IPS DF 6.9 (cell line): Measurements from ENCODE around the gene VSIR.

Experiments used
- DNase-seq: peaks from one replicate; pipeline ENCODE4 v3.0.0-alpha.2; 2013; ENCODE audit warnings: low read depth, low spot score
- H3K27ac ChIP-seq: one replicate; pipeline ENCODE4 v1.5.1; 2013; ENCODE audit warnings: low read length, control low read depth
- H3K27me3 ChIP-seq: 2 replicates; pipeline ENCODE4 v1.6.1; 2013; ENCODE audit warnings: mild to moderate bottlenecking, low read length; ENCODE audit not compliant: control insufficient read depth, insufficient read depth
- H3K36me3 ChIP-seq: 2 replicates; pipeline ENCODE4 v1.6.1; 2013; ENCODE audit warnings: low read length; ENCODE audit not compliant: control insufficient read depth, insufficient read depth
- H3K4me1 ChIP-seq: 2 replicates; pipeline ENCODE4 v1.6.1; 2013; ENCODE audit warnings: low read length; ENCODE audit not compliant: control insufficient read depth, insufficient read depth
- H3K4me3 ChIP-seq: 2 replicates; pipeline ENCODE4 v1.5.1; 2013; ENCODE audit warnings: mild to moderate bottlenecking, low read length
- H3K9me3 ChIP-seq: 2 replicates; pipeline ENCODE4 v1.6.1; 2013; ENCODE audit warnings: low read length, inconsistent platforms; ENCODE audit not compliant: control insufficient read depth, insufficient read depth
- WGBS: extraction: QIAGEN DNeasy Blood & Tissue Kit; methylation state at CpG from one replicate; pipeline ENCODE4 v1.1.7; 2013; ENCODE audit warnings: mixed read lengths, missing lambda C conversion rate; ENCODE audit not compliant: insufficient read length, insufficient coverage; 5-methylcytosine and 5-hydroxymethylcytosine counted together

The VSIR gene

GRCh38 chr10:71797533-71798307 lies 24.4 kb upstream of the VSIR start:
- Histone ChIP-seq H3K4me3 (no peak overlapping the region), H3K27me3 (no peaks in the 10 kb centered on the region), H3K9me3 (no peaks in the 10 kb centered on the region), H3K36me3 (no peaks in the 10 kb centered on the region), H3K27ac (no peak overlapping the region), H3K4me1 (no peaks in the 10 kb centered on the region)
- no peak for DNase-seq
- WGBS = no CpG with 5 or more reads among the region's 10 CpGs

GRCh38 chr10:71796749-71797405 lies 23.6 kb upstream of the VSIR start:
- no peaks in the 10 kb centered on the region for H3K9me3 ChIP-seq
- H3K27ac ChIP-seq = no peak overlapping the region
- H3K27me3 ChIP-seq = no peaks in the 10 kb centered on the region
- no peak for DNase-seq
- H3K4me3 ChIP-seq = no peak overlapping the region
- WGBS = no CpG with 5 or more reads among the region's 7 CpGs
- no peaks in the 10 kb centered on the region for H3K4me1 ChIP-seq
- H3K36me3 ChIP-seq = no peaks in the 10 kb centered on the region

GRCh38 chr10:71795248-71795647 lies 21.9 kb upstream of the VSIR start:
- WGBS = no CpG with 5 or more reads among the region's 2 CpGs
- no peak for DNase-seq
- no peaks in the 10 kb centered on the region for H3K36me3 ChIP-seq

GRCh38 chr10:71790749-71791440 lies 17.6 kb upstream of the VSIR start:
- no peak overlapping the region for H3K4me3 ChIP-seq
- no peaks in the 10 kb centered on the region for H3K36me3 ChIP-seq
- no CpG with 5 or more reads among the region's 17 CpGs for WGBS
- H3K4me1 ChIP-seq = no peaks in the 10 kb centered on the region
- no peaks in the 10 kb centered on the region for H3K9me3 ChIP-seq
- no peaks in the 10 kb centered on the region for H3K27me3 ChIP-seq
- no peak for DNase-seq
- H3K27ac ChIP-seq = no peak overlapping the region

More at GRCh38 chr10:71795248-71795647, 21.9 kb upstream of the VSIR start:
- no peaks in the 10 kb centered on the region for H3K4me1 ChIP-seq
- H3K9me3 ChIP-seq = no peaks in the 10 kb centered on the region
- H3K27ac ChIP-seq = no peak overlapping the region
- H3K27me3 ChIP-seq = no peaks in the 10 kb centered on the region
- H3K4me3 ChIP-seq = no peak overlapping the region

GRCh38 chr10:71789871-71790270 lies 16.6 kb upstream of the VSIR start:
- Histone ChIP-seq H3K27ac (no peak overlapping the region), H3K4me3 (no peak overlapping the region), H3K4me1 (no peaks in the 10 kb centered on the region), H3K27me3 (no peaks in the 10 kb centered on the region), H3K36me3 (no peaks in the 10 kb centered on the region), H3K9me3 (no peaks in the 10 kb centered on the region)
- WGBS = no CpG with 5 or more reads among the region's 10 CpGs
- DNase-seq = no peak

- no CpG with 5 or more reads among the region's 8 CpGs for WGBS
- no peak overlapping the region for H3K4me3 ChIP-seq
- H3K36me3 ChIP-seq = no peaks in the 10 kb centered on the region
- no peaks in the 10 kb centered on the region for H3K4me1 ChIP-seq
- H3K27me3 ChIP-seq = no peaks in the 10 kb centered on the region
- DNase-seq = no peak
- no peaks in the 10 kb centered on the region for H3K9me3 ChIP-seq
- H3K27ac ChIP-seq = no peak overlapping the region
Observed at GRCh38 chr10:71788954-71789353, 15.6 kb upstream of the VSIR start.

GRCh38 chr10:71784679-71785272 lies 11.5 kb upstream of the VSIR start:
- Histone ChIP-seq H3K4me3 (no peak overlapping the region), H3K4me1 (0 out of 2 replicates have a peak, but pooled peaks cover 3% of the 10 kb centered on the region), H3K9me3 (no peaks in the 10 kb centered on the region), H3K36me3 (no peaks in the 10 kb centered on the region), H3K27me3 (no peaks in the 10 kb centered on the region), H3K27ac (no peak overlapping the region)
- no CpG with 5 or more reads among the region's 18 CpGs for WGBS
- no peak for DNase-seq

GRCh38 chr10:71783917-71784678 lies 10.8 kb upstream of the VSIR start:
- no peaks in the 10 kb centered on the region for H3K9me3 ChIP-seq
- no CpG with 5 or more reads among the region's 17 CpGs for WGBS
- H3K27ac ChIP-seq = no peak overlapping the region
- 0 out of 2 replicates have a peak, but pooled peaks cover 3% of the 10 kb centered on the region for H3K4me1 ChIP-seq
- H3K4me3 ChIP-seq = no peak overlapping the region
- no peak for DNase-seq
- H3K27me3 ChIP-seq = no peaks in the 10 kb centered on the region
- H3K36me3 ChIP-seq = no peaks in the 10 kb centered on the region

GRCh38 chr10:71782917-71783490 lies 9.7 kb upstream of the VSIR start:
- WGBS = no CpG with 5 or more reads among the region's 7 CpGs
- 0 out of 2 replicates have a peak, but pooled peaks cover 3% of the 10 kb centered on the region for H3K4me1 ChIP-seq
- no peak for DNase-seq
- H3K4me3 ChIP-seq = no peak overlapping the region
- H3K9me3 ChIP-seq = no peaks in the 10 kb centered on the region
- no peaks in the 10 kb centered on the region for H3K36me3 ChIP-seq
- H3K27me3 ChIP-seq = no peaks in the 10 kb centered on the region
- no peak overlapping the region for H3K27ac ChIP-seq
